Measurements from ENCODE around the gene SLC25A28. TPM values are rescaled to one million over a fixed set of nuclear protein-coding genes. Genes with fewer than 3 reads are reported as not detected.

Gene SLC25A28
- total RNA-seq, 2 donors from 2014 or later, result 15.3 to 22.1 TPM

GRCh38 chr10:99595236-99595635, 25.0 kb downstream of the SLC25A28 start:
- Histone ChIP-seq H3K36me3 (replicated peaks in 1 of 2; ENCODE audit: insufficient read depth in 1 of 2, low read depth in 2 of 2) (no peaks in the 10 kb centered on the region), H3K9me3 (no peaks in the 10 kb centered on the region), H3K27ac (no peak overlapping the region), H3K4me1 (no peaks in the 10 kb centered on the region), H3K4me3 (no peak overlapping the region), H3K27me3 (no peaks in the 10 kb centered on the region)
- DNase-seq (no peak), ATAC-seq (no peak)
- 58 to 61% methylated on average over 3 of the region's 3 CpGs for WGBS, 2 donors
- intact Hi-C loops (cut with DNase I), result no loop called here
- TF ChIP-seq, protein P1, sequence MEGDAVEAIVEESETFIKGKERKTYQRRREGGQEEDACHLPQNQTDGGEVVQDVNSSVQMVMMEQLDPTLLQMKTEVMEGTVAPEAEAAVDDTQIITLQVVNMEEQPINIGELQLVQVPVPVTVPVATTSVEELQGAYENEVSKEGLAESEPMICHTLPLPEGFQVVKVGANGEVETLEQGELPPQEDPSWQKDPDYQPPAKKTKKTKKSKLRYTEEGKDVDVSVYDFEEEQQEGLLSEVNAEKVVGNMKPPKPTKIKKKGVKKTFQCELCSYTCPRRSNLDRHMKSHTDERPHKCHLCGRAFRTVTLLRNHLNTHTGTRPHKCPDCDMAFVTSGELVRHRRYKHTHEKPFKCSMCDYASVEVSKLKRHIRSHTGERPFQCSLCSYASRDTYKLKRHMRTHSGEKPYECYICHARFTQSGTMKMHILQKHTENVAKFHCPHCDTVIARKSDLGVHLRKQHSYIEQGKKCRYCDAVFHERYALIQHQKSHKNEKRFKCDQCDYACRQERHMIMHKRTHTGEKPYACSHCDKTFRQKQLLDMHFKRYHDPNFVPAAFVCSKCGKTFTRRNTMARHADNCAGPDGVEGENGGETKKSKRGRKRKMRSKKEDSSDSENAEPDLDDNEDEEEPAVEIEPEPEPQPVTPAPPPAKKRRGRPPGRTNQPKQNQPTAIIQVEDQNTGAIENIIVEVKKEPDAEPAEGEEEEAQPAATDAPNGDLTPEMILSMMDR (IDR thresholded peaks at IDR 0.05), result no peak
- no peak for TF ChIP-seq POLR2A (IDR thresholded peaks at IDR 0.05)

GRCh38 chr10:99593312-99593711, 26.9 kb downstream of the SLC25A28 start:
- Histone ChIP-seq H3K4me1 (no peaks in the 10 kb centered on the region), H3K27me3 (no peaks in the 10 kb centered on the region), H3K27ac (no peak overlapping the region), H3K4me3 (no peak overlapping the region), H3K36me3 (replicated peaks in 1 of 2; ENCODE audit: insufficient read depth in 1 of 2, low read depth in 2 of 2) (no peaks in the 10 kb centered on the region), H3K9me3 (no peaks in the 10 kb centered on the region)
- ATAC-seq, result no peak
- DNase-seq, result peak in 3 of 4 donors; percentile 10 to 26 (median 18)
- intact Hi-C loops (cut with DNase I), result no loop called here
- WGBS, 2 donors, result 39 to 50% methylated on average over 5 of the region's 5 CpGs
- TF ChIP-seq, protein P1 (IDR thresholded peaks at IDR 0.05), result no peak
- no peak for TF ChIP-seq POLR2A (IDR thresholded peaks at IDR 0.05)

- H3K4me1 ChIP-seq, result no peaks in the 10 kb centered on the region
- DNase-seq (no peak), ATAC-seq (no peak)
- TF ChIP-seq, protein P1 (IDR thresholded peaks at IDR 0.05), result no peak
- no peak for TF ChIP-seq POLR2A (IDR thresholded peaks at IDR 0.05)
- intact Hi-C loops (cut with DNase I), result no loop called here
- H3K27me3 ChIP-seq, result no peaks in the 10 kb centered on the region
- H3K36me3 ChIP-seq (replicated peaks in 1 of 2; ENCODE audit: insufficient read depth in 1 of 2, low read depth in 2 of 2), result no peaks in the 10 kb centered on the region
- 74 to 77% methylated on average over 7 of the region's 7 CpGs for WGBS, 2 donors
- no peak overlapping the region for H3K4me3 ChIP-seq
- H3K9me3 ChIP-seq, result no peaks in the 10 kb centered on the region
- no peak overlapping the region for H3K27ac ChIP-seq
Measured at GRCh38 chr10:99590799-99591198, 29.4 kb downstream of the SLC25A28 start.

GRCh38 chr10:99583687-99584086, 36.6 kb downstream of the SLC25A28 start:
- Histone ChIP-seq H3K27ac (no peak overlapping the region), H3K27me3 (no peaks in the 10 kb centered on the region), H3K4me1 (no peaks in the 10 kb centered on the region), H3K9me3 (no peaks in the 10 kb centered on the region), H3K4me3 (no peak overlapping the region), H3K36me3 (replicated peaks in 1 of 2; ENCODE audit: insufficient read depth in 1 of 2, low read depth in 2 of 2) (no peaks in the 10 kb centered on the region)
- 49 to 54% methylated on average over 8 of the region's 8 CpGs for WGBS, 2 donors
- TF ChIP-seq, protein P1 (IDR thresholded peaks at IDR 0.05), result no peak
- DNase-seq (no peak), ATAC-seq (peak; percentile 38)
- intact Hi-C loops (cut with DNase I), result no loop called here

- no peak overlapping the region for H3K4me3 ChIP-seq
- H3K9me3 ChIP-seq, result no peaks in the 10 kb centered on the region
- no peak for TF ChIP-seq POLR2A (IDR thresholded peaks at IDR 0.05)
- TF ChIP-seq, protein P1 (IDR thresholded peaks at IDR 0.05), result no peak
- DNase-seq, result no peak
- no peaks in the 10 kb centered on the region for H3K27me3 ChIP-seq
- WGBS, 2 donors, result 62 to 66% methylated on average over 6 of the region's 6 CpGs
- H3K4me1 ChIP-seq, result no peaks in the 10 kb centered on the region
- H3K27ac ChIP-seq, result no peak overlapping the region
- peak; percentile 53 for ATAC-seq
- intact Hi-C loops (cut with DNase I), result no loop called here
- H3K36me3 ChIP-seq (replicated peaks in 1 of 2; ENCODE audit: insufficient read depth in 1 of 2, low read depth in 2 of 2), result no peaks in the 10 kb centered on the region
Measured at GRCh38 chr10:99582255-99582770, 37.9 kb downstream of the SLC25A28 start.
